ENCODE data around the gene LRFN4. TPM values are rescaled to one million over a fixed set of nuclear protein-coding genes. Genes with fewer than 3 reads are reported as not detected.

LRFN4 gene
- total and polyA plus RNA-seq, 4 donors, result 0.75 to 3.4 (median 1.5) TPM; not detected in 1

DNA sequence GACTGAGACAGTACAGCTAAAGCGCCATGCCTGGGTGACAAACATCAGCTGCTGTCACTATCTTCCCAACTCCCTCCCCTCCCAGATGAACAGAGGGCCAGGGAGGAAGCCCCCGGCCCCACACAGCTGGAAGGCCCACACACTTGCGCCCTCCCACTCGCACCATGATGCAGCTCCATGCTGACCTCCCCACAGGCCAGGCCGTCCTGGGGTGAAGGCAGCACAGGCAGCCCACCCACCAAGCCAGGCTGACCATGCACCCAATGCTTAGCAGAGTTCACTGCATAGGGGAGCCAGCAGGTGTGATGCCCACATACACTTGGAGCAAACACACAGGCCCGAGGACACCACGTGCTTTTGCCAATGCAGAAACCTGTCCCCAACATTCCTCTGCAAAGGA is 22.1 kb downstream of the LRFN4 start:
- H3K4me1 ChIP-seq (ENCODE audit: control insufficient read depth in 4 of 4, insufficient read depth in 4 of 4, low read length in 3 of 4), result peaks cover 28 to 63% (median 45%) of the 10 kb centered on the region in 4 donors
- WGBS, result 82% methylated on average over 7 of the region's 7 CpGs
- no peak overlapping the region for H3K4me3 ChIP-seq (ENCODE audit: low read depth in 1 of 3, low read length in 3 of 3)
- H3K9me3 ChIP-seq (ENCODE audit: control insufficient read depth in 4 of 4, low read length in 3 of 4), result no peaks in the 10 kb centered on the region
- H3K27me3 ChIP-seq (ENCODE audit: control insufficient read depth in 4 of 4, insufficient read depth in 4 of 4, low read length in 3 of 4), result no peaks in the 10 kb centered on the region
- no peak for DNase-seq (ENCODE audit: low spot score)
- no peak for TF ChIP-seq NR2F2 (IDR thresholded peaks at IDR 0.05)
- TF ChIP-seq, protein P1, sequence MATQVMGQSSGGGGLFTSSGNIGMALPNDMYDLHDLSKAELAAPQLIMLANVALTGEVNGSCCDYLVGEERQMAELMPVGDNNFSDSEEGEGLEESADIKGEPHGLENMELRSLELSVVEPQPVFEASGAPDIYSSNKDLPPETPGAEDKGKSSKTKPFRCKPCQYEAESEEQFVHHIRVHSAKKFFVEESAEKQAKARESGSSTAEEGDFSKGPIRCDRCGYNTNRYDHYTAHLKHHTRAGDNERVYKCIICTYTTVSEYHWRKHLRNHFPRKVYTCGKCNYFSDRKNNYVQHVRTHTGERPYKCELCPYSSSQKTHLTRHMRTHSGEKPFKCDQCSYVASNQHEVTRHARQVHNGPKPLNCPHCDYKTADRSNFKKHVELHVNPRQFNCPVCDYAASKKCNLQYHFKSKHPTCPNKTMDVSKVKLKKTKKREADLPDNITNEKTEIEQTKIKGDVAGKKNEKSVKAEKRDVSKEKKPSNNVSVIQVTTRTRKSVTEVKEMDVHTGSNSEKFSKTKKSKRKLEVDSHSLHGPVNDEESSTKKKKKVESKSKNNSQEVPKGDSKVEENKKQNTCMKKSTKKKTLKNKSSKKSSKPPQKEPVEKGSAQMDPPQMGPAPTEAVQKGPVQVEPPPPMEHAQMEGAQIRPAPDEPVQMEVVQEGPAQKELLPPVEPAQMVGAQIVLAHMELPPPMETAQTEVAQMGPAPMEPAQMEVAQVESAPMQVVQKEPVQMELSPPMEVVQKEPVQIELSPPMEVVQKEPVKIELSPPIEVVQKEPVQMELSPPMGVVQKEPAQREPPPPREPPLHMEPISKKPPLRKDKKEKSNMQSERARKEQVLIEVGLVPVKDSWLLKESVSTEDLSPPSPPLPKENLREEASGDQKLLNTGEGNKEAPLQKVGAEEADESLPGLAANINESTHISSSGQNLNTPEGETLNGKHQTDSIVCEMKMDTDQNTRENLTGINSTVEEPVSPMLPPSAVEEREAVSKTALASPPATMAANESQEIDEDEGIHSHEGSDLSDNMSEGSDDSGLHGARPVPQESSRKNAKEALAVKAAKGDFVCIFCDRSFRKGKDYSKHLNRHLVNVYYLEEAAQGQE (IDR thresholded peaks at IDR 0.05), result no peak
- TF ChIP-seq RAD21 (IDR thresholded peaks at IDR 0.05), result no peak
- no peak for TF ChIP-seq YY1 (IDR thresholded peaks at IDR 0.05)
- no peak for TF ChIP-seq SP1 (IDR thresholded peaks at IDR 0.05)
- no peak for TF ChIP-seq EGR1 (IDR thresholded peaks at IDR 0.05; ENCODE audit: low read depth in 2 of 2)
- TF ChIP-seq, protein P2, sequence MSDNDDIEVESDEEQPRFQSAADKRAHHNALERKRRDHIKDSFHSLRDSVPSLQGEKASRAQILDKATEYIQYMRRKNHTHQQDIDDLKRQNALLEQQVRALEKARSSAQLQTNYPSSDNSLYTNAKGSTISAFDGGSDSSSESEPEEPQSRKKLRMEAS (IDR thresholded peaks at IDR 0.05), result no peak
- TF ChIP-seq RXRA (IDR thresholded peaks at IDR 0.05), result no peak
- TF ChIP-seq, protein P3, sequence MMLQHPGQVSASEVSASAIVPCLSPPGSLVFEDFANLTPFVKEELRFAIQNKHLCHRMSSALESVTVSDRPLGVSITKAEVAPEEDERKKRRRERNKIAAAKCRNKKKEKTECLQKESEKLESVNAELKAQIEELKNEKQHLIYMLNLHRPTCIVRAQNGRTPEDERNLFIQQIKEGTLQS (IDR thresholded peaks at IDR 0.05), result no peak
- TF ChIP-seq FOXA1 (IDR thresholded peaks at IDR 0.05), result no peak
- no peak for TF ChIP-seq FOXA2 (IDR thresholded peaks at IDR 0.05)
- no peak for TF ChIP-seq HNF4G (IDR thresholded peaks at IDR 0.05)
- TF ChIP-seq, protein P4, sequence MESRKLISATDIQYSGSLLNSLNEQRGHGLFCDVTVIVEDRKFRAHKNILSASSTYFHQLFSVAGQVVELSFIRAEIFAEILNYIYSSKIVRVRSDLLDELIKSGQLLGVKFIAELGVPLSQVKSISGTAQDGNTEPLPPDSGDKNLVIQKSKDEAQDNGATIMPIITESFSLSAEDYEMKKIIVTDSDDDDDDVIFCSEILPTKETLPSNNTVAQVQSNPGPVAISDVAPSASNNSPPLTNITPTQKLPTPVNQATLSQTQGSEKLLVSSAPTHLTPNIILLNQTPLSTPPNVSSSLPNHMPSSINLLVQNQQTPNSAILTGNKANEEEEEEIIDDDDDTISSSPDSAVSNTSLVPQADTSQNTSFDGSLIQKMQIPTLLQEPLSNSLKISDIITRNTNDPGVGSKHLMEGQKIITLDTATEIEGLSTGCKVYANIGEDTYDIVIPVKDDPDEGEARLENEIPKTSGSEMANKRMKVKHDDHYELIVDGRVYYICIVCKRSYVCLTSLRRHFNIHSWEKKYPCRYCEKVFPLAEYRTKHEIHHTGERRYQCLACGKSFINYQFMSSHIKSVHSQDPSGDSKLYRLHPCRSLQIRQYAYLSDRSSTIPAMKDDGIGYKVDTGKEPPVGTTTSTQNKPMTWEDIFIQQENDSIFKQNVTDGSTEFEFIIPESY (IDR thresholded peaks at IDR 0.05), result no peak
- no peak for TF ChIP-seq GABPA (IDR thresholded peaks at IDR 0.05 in 1 of 2, conservative IDR thresholded peaks at IDR 0.05 in 1 of 2)
- TF ChIP-seq, protein P5, sequence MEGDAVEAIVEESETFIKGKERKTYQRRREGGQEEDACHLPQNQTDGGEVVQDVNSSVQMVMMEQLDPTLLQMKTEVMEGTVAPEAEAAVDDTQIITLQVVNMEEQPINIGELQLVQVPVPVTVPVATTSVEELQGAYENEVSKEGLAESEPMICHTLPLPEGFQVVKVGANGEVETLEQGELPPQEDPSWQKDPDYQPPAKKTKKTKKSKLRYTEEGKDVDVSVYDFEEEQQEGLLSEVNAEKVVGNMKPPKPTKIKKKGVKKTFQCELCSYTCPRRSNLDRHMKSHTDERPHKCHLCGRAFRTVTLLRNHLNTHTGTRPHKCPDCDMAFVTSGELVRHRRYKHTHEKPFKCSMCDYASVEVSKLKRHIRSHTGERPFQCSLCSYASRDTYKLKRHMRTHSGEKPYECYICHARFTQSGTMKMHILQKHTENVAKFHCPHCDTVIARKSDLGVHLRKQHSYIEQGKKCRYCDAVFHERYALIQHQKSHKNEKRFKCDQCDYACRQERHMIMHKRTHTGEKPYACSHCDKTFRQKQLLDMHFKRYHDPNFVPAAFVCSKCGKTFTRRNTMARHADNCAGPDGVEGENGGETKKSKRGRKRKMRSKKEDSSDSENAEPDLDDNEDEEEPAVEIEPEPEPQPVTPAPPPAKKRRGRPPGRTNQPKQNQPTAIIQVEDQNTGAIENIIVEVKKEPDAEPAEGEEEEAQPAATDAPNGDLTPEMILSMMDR (IDR thresholded peaks at IDR 0.05; ENCODE audit: low read depth, low read length, missing input control), result no peak
- no peak for TF ChIP-seq TAF1 (conservative IDR thresholded peaks at IDR 0.05)
- TF ChIP-seq JUND (IDR thresholded peaks at IDR 0.05), result no peak
- TF ChIP-seq HNF4A (conservative IDR thresholded peaks at IDR 0.05), result no peak
- H3K9ac ChIP-seq (ENCODE audit: low read depth in 1 of 2, low read length in 2 of 2), result no peak overlapping the region
- H3K27ac ChIP-seq (ENCODE audit: low read depth in 1 of 2, low read length in 2 of 2), result peak overlapping the region; percentile 8 to 31
- peaks cover 0 to 2% (median 0%) of the 10 kb centered on the region in 4 donors for H3K36me3 ChIP-seq (ENCODE audit: control insufficient read depth in 4 of 4, insufficient read depth in 3 of 4, low read depth in 1 of 4, low read length in 3 of 4)

All from liver (tissue), 9 donors.